DOHH2 (cell line): ENCODE measurements around the gene TMEM38B.

Experiments
- H3F3A ChIP-seq: fragments of 200-600 bp; sonication (generic), shearing (Covaris generic); 2 replicates; pipeline ENCODE4 v1.6.0; 2016; ENCODE audit warnings: antibody characterized with exemption, mild to moderate bottlenecking; ENCODE audit not compliant: control insufficient read depth, insufficient read depth
- H3K27ac ChIP-seq: fragments of 200-600 bp; sonication (generic); 2 replicates; pipeline ENCODE4 v1.5.1; 2014; ENCODE audit warnings: low read depth, mild to moderate bottlenecking, low read length, moderate library complexity
- H3K27me3 ChIP-seq: fragments of 200-600 bp; sonication (generic); 2 replicates; pipeline ENCODE4 v1.6.1; 2014; ENCODE audit warnings: mild to moderate bottlenecking, low read length, mixed read lengths; ENCODE audit not compliant: control insufficient read depth
- H3K36me3 ChIP-seq: fragments of 200-600 bp; sonication (generic); 2 replicates; pipeline ENCODE4 v1.6.1; 2014; ENCODE audit warnings: mild to moderate bottlenecking, low read length, moderate library complexity, mixed read lengths; ENCODE audit not compliant: control insufficient read depth
- H3K4me1 ChIP-seq: fragments of 200-600 bp; sonication (generic); 2 replicates; pipeline ENCODE4 v1.6.1; 2014; ENCODE audit warnings: mild to moderate bottlenecking, low read length, mixed read lengths; ENCODE audit not compliant: control insufficient read depth
- H3K4me2 ChIP-seq: fragments of 200-600 bp; sonication (generic); 2 replicates; pipeline ENCODE4 v1.6.0; 2014; ENCODE audit warnings: mild to moderate bottlenecking, low read length, moderate library complexity
- H3K4me3 ChIP-seq: fragments of 200-600 bp; sonication (generic); 2 replicates; pipeline ENCODE4 v1.5.1; 2014; ENCODE audit warnings: mild to moderate bottlenecking, low read length, mixed read lengths
- H3K79me2 ChIP-seq: fragments of 200-600 bp; sonication (generic); 2 replicates; pipeline ENCODE4 v1.6.1; 2014; ENCODE audit warnings: mild to moderate bottlenecking, low read length, mixed read lengths; ENCODE audit not compliant: control insufficient read depth
- H3K9me2 ChIP-seq: fragments of 200-600 bp; sonication (generic); replicated peaks from 2 replicates; pipeline ENCODE4 v1.6.1; 2014; ENCODE audit warnings: mild to moderate bottlenecking, low read length, mixed read lengths; ENCODE audit not compliant: control insufficient read depth
- H3K9me3 ChIP-seq: fragments of 200-600 bp; sonication (generic); 2 replicates; pipeline ENCODE4 v1.6.1; 2014; ENCODE audit warnings: antibody characterized with exemption, low read length, mixed read lengths; ENCODE audit not compliant: control insufficient read depth, insufficient read depth
- H4K20me1 ChIP-seq: fragments of 200-600 bp; sonication (generic); 2 replicates; pipeline ENCODE4 v1.6.0; 2014; ENCODE audit warnings: low read depth, mild to moderate bottlenecking, antibody characterized with exemption, low read length, moderate library complexity; ENCODE audit not compliant: control insufficient read depth, insufficient read depth
- EZH2phosphoT487 ChIP-seq: fragments of 200-600 bp; sonication (generic); IDR thresholded peaks from 2 replicates; pipeline ENCODE4 v1.6.1; 2017; ENCODE audit warnings: borderline replicate concordance, mild to moderate bottlenecking, antibody characterized with exemption, low read length, moderate library complexity, mixed read lengths
- TF ChIP-seq, protein P1 (sequence below): fragments of 200-600 bp; sonication (generic); IDR thresholded peaks from one replicate; pipeline ENCODE4 v1.5.1; 2014; ENCODE audit warnings: antibody characterized with exemption, mild to moderate bottlenecking, low read depth, low read length; ENCODE audit not compliant: poor library complexity, severe bottlenecking

TMEM38B gene

DNA sequence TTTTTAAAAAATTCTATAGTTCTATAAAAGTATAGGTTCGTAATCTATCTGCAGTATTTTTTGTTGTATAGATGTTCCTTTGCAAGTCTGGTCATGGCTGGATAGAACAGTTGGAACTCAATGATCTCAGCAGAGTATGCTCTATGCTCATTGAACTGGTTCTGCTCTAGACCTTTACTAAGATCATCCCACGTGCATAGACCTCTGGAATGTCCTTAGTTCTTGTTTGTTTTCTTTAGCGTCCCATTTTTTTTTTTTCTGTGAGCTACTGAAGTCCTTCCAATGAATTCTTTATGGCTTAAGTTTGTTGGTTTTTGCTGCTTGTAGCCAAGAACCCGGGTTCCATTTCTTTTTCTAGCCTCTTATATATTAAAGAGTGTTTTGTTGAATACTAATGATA lies 3.5 kb downstream of the TMEM38B start:
- H3K27me3 ChIP-seq = no peaks in the 10 kb centered on the region
- no peaks in the 10 kb centered on the region for H4K20me1 ChIP-seq
- H3K9me2 ChIP-seq = no peaks in the 10 kb centered on the region
- H3K4me2 ChIP-seq = no peak overlapping the region
- H3K27ac ChIP-seq = no peak overlapping the region
- H3F3A ChIP-seq = no peaks in the 10 kb centered on the region
- no peaks in the 10 kb centered on the region for H3K36me3 ChIP-seq
- H3K9me3 ChIP-seq = no peaks in the 10 kb centered on the region
- H3K4me3 ChIP-seq = no peak overlapping the region
- peaks cover 74% of the 10 kb centered on the region for H3K79me2 ChIP-seq
- TF ChIP-seq, protein P1, sequence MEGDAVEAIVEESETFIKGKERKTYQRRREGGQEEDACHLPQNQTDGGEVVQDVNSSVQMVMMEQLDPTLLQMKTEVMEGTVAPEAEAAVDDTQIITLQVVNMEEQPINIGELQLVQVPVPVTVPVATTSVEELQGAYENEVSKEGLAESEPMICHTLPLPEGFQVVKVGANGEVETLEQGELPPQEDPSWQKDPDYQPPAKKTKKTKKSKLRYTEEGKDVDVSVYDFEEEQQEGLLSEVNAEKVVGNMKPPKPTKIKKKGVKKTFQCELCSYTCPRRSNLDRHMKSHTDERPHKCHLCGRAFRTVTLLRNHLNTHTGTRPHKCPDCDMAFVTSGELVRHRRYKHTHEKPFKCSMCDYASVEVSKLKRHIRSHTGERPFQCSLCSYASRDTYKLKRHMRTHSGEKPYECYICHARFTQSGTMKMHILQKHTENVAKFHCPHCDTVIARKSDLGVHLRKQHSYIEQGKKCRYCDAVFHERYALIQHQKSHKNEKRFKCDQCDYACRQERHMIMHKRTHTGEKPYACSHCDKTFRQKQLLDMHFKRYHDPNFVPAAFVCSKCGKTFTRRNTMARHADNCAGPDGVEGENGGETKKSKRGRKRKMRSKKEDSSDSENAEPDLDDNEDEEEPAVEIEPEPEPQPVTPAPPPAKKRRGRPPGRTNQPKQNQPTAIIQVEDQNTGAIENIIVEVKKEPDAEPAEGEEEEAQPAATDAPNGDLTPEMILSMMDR = no peak
- TF ChIP-seq EZH2phosphoT487 = no peak
- peaks cover 42% of the 10 kb centered on the region for H3K4me1 ChIP-seq

DNA sequence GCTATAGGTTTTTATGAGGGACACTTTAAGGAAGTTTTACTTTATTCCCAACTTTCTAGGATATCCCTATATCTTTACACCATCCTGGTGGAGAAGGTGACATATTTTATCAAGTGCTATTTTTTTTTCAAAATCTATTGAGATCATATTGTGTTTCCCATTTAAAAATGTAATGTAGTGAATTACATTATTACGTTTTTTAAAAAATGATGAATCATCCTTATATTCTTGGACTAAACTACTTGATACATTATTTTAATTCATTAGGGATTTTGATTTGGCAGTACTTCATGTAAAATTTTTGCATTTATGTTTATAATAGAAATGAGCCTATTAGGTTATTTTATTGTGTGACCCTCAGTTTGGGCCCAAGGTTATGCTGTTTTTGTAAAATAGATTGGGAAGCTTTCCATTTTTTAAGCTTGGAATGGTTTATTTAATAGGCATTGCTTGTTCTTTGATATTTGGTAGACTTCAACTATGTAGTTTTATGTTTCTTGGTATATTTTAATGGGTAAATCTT lies 4.1 kb downstream of the TMEM38B start:
- no peaks in the 10 kb centered on the region for H3K27me3 ChIP-seq
- no peak for TF ChIP-seq EZH2phosphoT487
- TF ChIP-seq, protein P1 = no peak
- no peak overlapping the region for H3K4me3 ChIP-seq
- H3K9me2 ChIP-seq = no peaks in the 10 kb centered on the region
- H3K79me2 ChIP-seq = peaks cover 74% of the 10 kb centered on the region
- H3K4me2 ChIP-seq = no peak overlapping the region
- no peaks in the 10 kb centered on the region for H4K20me1 ChIP-seq
- H3K27ac ChIP-seq = no peak overlapping the region
- H3K4me1 ChIP-seq = peaks cover 37% of the 10 kb centered on the region
- no peaks in the 10 kb centered on the region for H3K9me3 ChIP-seq
- no peaks in the 10 kb centered on the region for H3F3A ChIP-seq
- no peaks in the 10 kb centered on the region for H3K36me3 ChIP-seq

GRCh38 chr9:105700668-105701067 lies 6.3 kb downstream of the TMEM38B start:
- Histone ChIP-seq H3F3A (0 out of 2 replicates have a peak, but pooled peaks cover 2% of the 10 kb centered on the region), H3K4me3 (peak overlapping the region; percentile 29), H3K9me3 (no peaks in the 10 kb centered on the region), H3K27ac (no peak overlapping the region), H3K9me2 (no peaks in the 10 kb centered on the region), H3K4me1 (peaks cover 26% of the 10 kb centered on the region), H3K79me2 (peaks cover 64% of the 10 kb centered on the region), H4K20me1 (no peaks in the 10 kb centered on the region), H3K4me2 (peak overlapping the region; percentile 55), H3K27me3 (no peaks in the 10 kb centered on the region), H3K36me3 (no peaks in the 10 kb centered on the region)
- TF ChIP-seq, protein P1 = no peak
- TF ChIP-seq EZH2phosphoT487 = no peak
